ENCODE results near the gene ABCD2.

The ABCD2 gene

DNA sequence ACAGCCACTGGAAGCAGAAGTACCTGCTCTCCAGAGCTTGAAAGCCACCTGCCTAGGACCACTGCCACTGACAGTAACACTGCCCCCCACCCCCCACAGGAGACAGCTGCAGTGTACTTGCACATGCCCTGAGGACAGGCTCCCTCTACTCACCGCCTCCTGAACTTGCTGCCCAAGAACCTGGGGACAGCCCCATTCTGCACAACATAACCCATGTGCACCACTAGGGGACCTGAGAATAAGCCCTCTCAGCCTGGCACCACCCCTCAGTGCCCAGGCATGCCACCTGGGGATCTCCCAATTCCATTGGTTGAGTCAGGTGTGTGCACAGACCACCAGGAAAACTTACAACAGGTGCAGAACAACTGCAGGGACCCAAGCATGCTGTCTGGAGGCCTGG is 109.6 kb downstream of the ABCD2 start:
- Histone ChIP-seq H3K36me3 (ENCODE audit: insufficient read depth, low read length) (no peaks in the 10 kb centered on the region), H2AFZ (ENCODE audit: low read depth, low read length) (no peak overlapping the region), H3K9ac (ENCODE audit: low read depth, low read length) (no peak overlapping the region), H3K27ac (ENCODE audit: low read length) (no peak overlapping the region), H3K9me3 (ENCODE audit: insufficient read depth, low read length, severe bottlenecking) (peaks cover 4% of the 10 kb centered on the region), H3K27me3 (ENCODE audit: insufficient read depth, low read length, poor library complexity) (no peaks in the 10 kb centered on the region), H3K79me2 (ENCODE audit: insufficient read depth, low read length) (no peaks in the 10 kb centered on the region), H3K4me1 (ENCODE audit: insufficient read depth, low read length) (no peaks in the 10 kb centered on the region), H3K4me3 (ENCODE audit: low read depth in 1 of 2, low read length in 2 of 2) (no peak overlapping the region), H4K20me1 (ENCODE audit: insufficient read depth, low read length) (no peaks in the 10 kb centered on the region), H3K4me2 (ENCODE audit: insufficient read depth, low read length) (no peak overlapping the region)
- DNase-seq (no peak), ATAC-seq (ENCODE audit: insufficient read depth, low read depth) (no peak)
- TF ChIP-seq, protein P1, sequence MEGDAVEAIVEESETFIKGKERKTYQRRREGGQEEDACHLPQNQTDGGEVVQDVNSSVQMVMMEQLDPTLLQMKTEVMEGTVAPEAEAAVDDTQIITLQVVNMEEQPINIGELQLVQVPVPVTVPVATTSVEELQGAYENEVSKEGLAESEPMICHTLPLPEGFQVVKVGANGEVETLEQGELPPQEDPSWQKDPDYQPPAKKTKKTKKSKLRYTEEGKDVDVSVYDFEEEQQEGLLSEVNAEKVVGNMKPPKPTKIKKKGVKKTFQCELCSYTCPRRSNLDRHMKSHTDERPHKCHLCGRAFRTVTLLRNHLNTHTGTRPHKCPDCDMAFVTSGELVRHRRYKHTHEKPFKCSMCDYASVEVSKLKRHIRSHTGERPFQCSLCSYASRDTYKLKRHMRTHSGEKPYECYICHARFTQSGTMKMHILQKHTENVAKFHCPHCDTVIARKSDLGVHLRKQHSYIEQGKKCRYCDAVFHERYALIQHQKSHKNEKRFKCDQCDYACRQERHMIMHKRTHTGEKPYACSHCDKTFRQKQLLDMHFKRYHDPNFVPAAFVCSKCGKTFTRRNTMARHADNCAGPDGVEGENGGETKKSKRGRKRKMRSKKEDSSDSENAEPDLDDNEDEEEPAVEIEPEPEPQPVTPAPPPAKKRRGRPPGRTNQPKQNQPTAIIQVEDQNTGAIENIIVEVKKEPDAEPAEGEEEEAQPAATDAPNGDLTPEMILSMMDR (IDR thresholded peaks at IDR 0.05; ENCODE audit: borderline replicate concordance, extremely low read depth, low read length, poor library complexity, severe bottlenecking), result no peak
- TF ChIP-seq EZH2 (IDR thresholded peaks at IDR 0.05; ENCODE audit: borderline replicate concordance, low read depth, low read length, severe bottlenecking), result no peak

DNA sequence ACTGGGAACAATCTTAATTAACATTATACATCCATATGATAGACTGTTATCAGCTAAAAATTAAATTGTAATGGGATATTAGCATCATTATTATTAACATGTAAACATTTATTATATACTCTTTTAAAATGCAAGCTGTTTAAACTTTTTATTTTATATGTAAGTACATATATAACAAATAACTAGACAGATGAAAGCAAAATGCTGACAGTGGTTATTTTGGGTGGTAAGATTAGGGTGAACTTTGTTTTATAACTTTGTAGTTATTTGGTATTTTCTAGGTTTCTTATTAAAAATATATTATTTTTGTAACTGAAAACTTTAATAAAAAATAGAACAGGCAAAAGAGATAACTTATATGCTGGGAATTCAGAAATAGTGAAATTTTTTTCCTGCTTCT is 114.0 kb downstream of the ABCD2 start:
- Histone ChIP-seq H3K27me3 (ENCODE audit: insufficient read depth, low read length, poor library complexity) (no peaks in the 10 kb centered on the region), H3K36me3 (ENCODE audit: insufficient read depth, low read length) (no peaks in the 10 kb centered on the region), H3K27ac (ENCODE audit: low read length) (no peak overlapping the region), H3K4me1 (ENCODE audit: insufficient read depth, low read length) (no peaks in the 10 kb centered on the region), H3K9ac (ENCODE audit: low read depth, low read length) (no peak overlapping the region), H2AFZ (ENCODE audit: low read depth, low read length) (no peak overlapping the region), H4K20me1 (ENCODE audit: insufficient read depth, low read length) (no peaks in the 10 kb centered on the region), H3K9me3 (ENCODE audit: insufficient read depth, low read length, severe bottlenecking) (no peaks in the 10 kb centered on the region), H3K4me2 (ENCODE audit: insufficient read depth, low read length) (no peak overlapping the region), H3K79me2 (ENCODE audit: insufficient read depth, low read length) (no peaks in the 10 kb centered on the region), H3K4me3 (ENCODE audit: low read depth in 1 of 2, low read length in 2 of 2) (no peak overlapping the region)
- TF ChIP-seq, protein P1 (IDR thresholded peaks at IDR 0.05; ENCODE audit: borderline replicate concordance, extremely low read depth, low read length, poor library complexity, severe bottlenecking), result no peak
- no peak for TF ChIP-seq EZH2 (IDR thresholded peaks at IDR 0.05; ENCODE audit: borderline replicate concordance, low read depth, low read length, severe bottlenecking)
- DNase-seq, result no peak
- no peak for ATAC-seq (ENCODE audit: insufficient read depth, low read depth)

DNA sequence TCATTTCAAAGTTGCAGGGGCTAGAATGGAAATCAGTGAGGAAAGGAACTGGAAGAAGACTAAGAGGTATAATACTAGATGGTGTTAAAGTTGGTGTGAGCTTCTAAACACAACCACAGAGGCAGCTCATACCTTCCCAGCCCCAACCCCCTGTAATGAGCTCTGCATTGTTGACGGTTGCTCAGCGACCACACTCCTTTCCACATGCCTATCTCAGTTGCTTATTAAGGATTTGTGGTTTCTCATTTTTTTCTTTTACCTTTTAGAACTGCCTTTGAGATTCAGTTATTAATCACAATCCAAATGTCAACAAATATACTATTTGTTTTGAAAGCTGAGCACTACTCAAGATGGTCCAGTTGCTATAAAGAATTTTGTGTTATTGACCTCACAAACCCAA is 114.6 kb downstream of the ABCD2 start:
- H3K4me2 ChIP-seq (ENCODE audit: insufficient read depth, low read length), result no peak overlapping the region
- H3K79me2 ChIP-seq (ENCODE audit: insufficient read depth, low read length), result no peaks in the 10 kb centered on the region
- no peaks in the 10 kb centered on the region for H3K4me1 ChIP-seq (ENCODE audit: insufficient read depth, low read length)
- no peaks in the 10 kb centered on the region for H3K36me3 ChIP-seq (ENCODE audit: insufficient read depth, low read length)
- TF ChIP-seq EZH2 (IDR thresholded peaks at IDR 0.05; ENCODE audit: borderline replicate concordance, low read depth, low read length, severe bottlenecking), result no peak
- TF ChIP-seq, protein P1 (IDR thresholded peaks at IDR 0.05; ENCODE audit: borderline replicate concordance, extremely low read depth, low read length, poor library complexity, severe bottlenecking), result no peak
- no peak overlapping the region for H3K9ac ChIP-seq (ENCODE audit: low read depth, low read length)
- no peak for ATAC-seq (ENCODE audit: insufficient read depth, low read depth)
- no peaks in the 10 kb centered on the region for H3K9me3 ChIP-seq (ENCODE audit: insufficient read depth, low read length, severe bottlenecking)
- H2AFZ ChIP-seq (ENCODE audit: low read depth, low read length), result no peak overlapping the region
- H3K27ac ChIP-seq (ENCODE audit: low read length), result no peak overlapping the region
- no peaks in the 10 kb centered on the region for H3K27me3 ChIP-seq (ENCODE audit: insufficient read depth, low read length, poor library complexity)
- no peak overlapping the region for H3K4me3 ChIP-seq (ENCODE audit: low read depth in 1 of 2, low read length in 2 of 2)
- no peaks in the 10 kb centered on the region for H4K20me1 ChIP-seq (ENCODE audit: insufficient read depth, low read length)
- no peak for DNase-seq

DNA sequence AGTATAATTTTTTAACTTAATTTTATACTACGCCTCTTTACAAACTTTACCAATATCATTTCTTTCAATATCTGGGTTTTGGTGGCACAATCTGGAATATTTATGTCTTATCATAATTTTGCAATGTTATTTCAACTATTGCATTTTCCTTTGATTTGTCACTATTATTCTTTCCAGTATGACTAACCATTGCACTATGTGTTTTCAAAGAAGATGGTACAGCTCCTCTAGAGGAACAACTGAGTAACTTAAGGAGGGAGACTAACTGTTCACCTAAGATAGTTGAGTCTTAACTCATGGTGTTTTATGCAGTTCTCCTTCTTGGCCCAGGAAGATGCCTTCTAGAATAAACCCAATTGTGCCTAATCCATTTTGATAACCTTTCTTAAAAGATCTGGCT is 116.2 kb downstream of the ABCD2 start:
- ATAC-seq (ENCODE audit: insufficient read depth, low read depth) (no peak), DNase-seq (no peak)
- H3K36me3 ChIP-seq (ENCODE audit: insufficient read depth, low read length), result no peaks in the 10 kb centered on the region
- no peak overlapping the region for H3K4me3 ChIP-seq (ENCODE audit: low read depth in 1 of 2, low read length in 2 of 2)
- no peak overlapping the region for H2AFZ ChIP-seq (ENCODE audit: low read depth, low read length)
- H4K20me1 ChIP-seq (ENCODE audit: insufficient read depth, low read length), result no peaks in the 10 kb centered on the region
- no peak overlapping the region for H3K27ac ChIP-seq (ENCODE audit: low read length)
- H3K9ac ChIP-seq (ENCODE audit: low read depth, low read length), result no peak overlapping the region
- no peaks in the 10 kb centered on the region for H3K79me2 ChIP-seq (ENCODE audit: insufficient read depth, low read length)
- no peaks in the 10 kb centered on the region for H3K4me1 ChIP-seq (ENCODE audit: insufficient read depth, low read length)
- TF ChIP-seq, protein P1 (IDR thresholded peaks at IDR 0.05; ENCODE audit: borderline replicate concordance, extremely low read depth, low read length, poor library complexity, severe bottlenecking), result no peak
- no peak for TF ChIP-seq EZH2 (IDR thresholded peaks at IDR 0.05; ENCODE audit: borderline replicate concordance, low read depth, low read length, severe bottlenecking)
- H3K4me2 ChIP-seq (ENCODE audit: insufficient read depth, low read length), result no peak overlapping the region
- no peaks in the 10 kb centered on the region for H3K9me3 ChIP-seq (ENCODE audit: insufficient read depth, low read length, severe bottlenecking)
- no peaks in the 10 kb centered on the region for H3K27me3 ChIP-seq (ENCODE audit: insufficient read depth, low read length, poor library complexity)

Measured in DND-41 (cell line).